Mucosa of descending colon (tissue), 3 donors: ENCODE data around the gene ASMTL. TPM values are rescaled to one million over a fixed set of nuclear protein-coding genes. Genes with fewer than 3 reads are reported as not detected.

Experiments used
- ATAC-seq: fragments of 200-7000 bp; cut with Tn5 transposase; one replicate; pipeline ENCODE4 v1.9.1; 2020; ENCODE audit warnings: mild to moderate bottlenecking, moderate library complexity
- DNase-seq, 3 donors: peaks; one replicate each; pipeline ENCODE4 v3.0.0-alpha.2; 2020
- H3K36me3 ChIP-seq: fragments of 200-600 bp; one replicate; pipeline ENCODE4 v1.8.0; 2021; ENCODE audit warnings: low read depth, mild to moderate bottlenecking
- H3K4me1 ChIP-seq: fragments of 200-600 bp; one replicate; pipeline ENCODE4 v1.8.0; 2021; ENCODE audit warnings: low read depth, mild to moderate bottlenecking
- H3K4me3 ChIP-seq: fragments of 200-600 bp; one replicate; pipeline ENCODE4 v1.8.0; 2021; ENCODE audit warnings: mild to moderate bottlenecking
- H3K9me3 ChIP-seq: fragments of 200-600 bp; one replicate; pipeline ENCODE4 v1.8.0; 2021; ENCODE audit warnings: mild to moderate bottlenecking
- CTCF ChIP-seq: fragments of 200-600 bp; IDR thresholded peaks from one replicate; pipeline ENCODE4 v1.8.0; 2022; ENCODE audit warnings: antibody characterized with exemption, mild to moderate bottlenecking
- intact Hi-C, 2 donors: fragments of 100-400 bp; cut with DNase I in 1 of 2; cut with micrococcal nuclease in 1 of 2; formaldehyde crosslinking; loops; one replicate each; pipeline versions ENCODE4 v1.11.0 to v1.11.1; 2022; cut with DNase I, micrococcal nuclease
- total RNA-seq, 3 donors: library from RNA; stranded (reverse); fragmentation: NEBNext Ultra II Directional in 2 of 3; extraction: Animal tissue kit (Norgen Biotek cat#: 25700) in 2 of 3; gene quantifications; one replicate each; pipeline versions ENCODE4 v1.2.1 to v1.2.4, GENCODE V29; 2021 to 2023
- donor health status: DM: no; HTN: no; CAD: no; lungs with moderate emphysema.
- donor health status: DM: no; HTN: no; CAD: no.
- donor health status: DM: no; HTN: yes; CAD: no.

ASMTL gene
- total RNA-seq, 3 donors from 2014 or later = 15.6 to 32.0 (median 18.8) TPM

GRCh38 chrX:1444561-1445500 is 7.9 kb downstream of the ASMTL start:
- no peak overlapping the region for H3K4me3 ChIP-seq
- no peak for TF ChIP-seq CTCF
- peaks cover 5% of the 10 kb centered on the region for H3K9me3 ChIP-seq
- H3K4me1 ChIP-seq = no peaks in the 10 kb centered on the region
- H3K36me3 ChIP-seq = no peaks in the 10 kb centered on the region
- no peak for ATAC-seq
- DNase-seq = peak in 1 of 3 donors; percentile 5
- intact Hi-C loops = no loop called here

- TF ChIP-seq CTCF = no peak
- Histone ChIP-seq H3K4me3 (no peak overlapping the region), H3K36me3 (no peaks in the 10 kb centered on the region), H3K9me3 (peaks cover 5% of the 10 kb centered on the region), H3K4me1 (no peaks in the 10 kb centered on the region)
- intact Hi-C loops = no loop called here
- no peak for ATAC-seq
- DNase-seq = peak in 2 of 3 donors; percentile 14 to 25
These were observed 9.1 kb downstream of the ASMTL start for GRCh38 chrX:1443496-1444075.

GRCh38 chrX:1442724-1443367 is 9.9 kb downstream of the ASMTL start:
- H3K36me3 ChIP-seq = no peaks in the 10 kb centered on the region
- ATAC-seq (no peak), DNase-seq (peak in 2 of 3 donors; percentile 2 to 22)
- H3K4me1 ChIP-seq = no peaks in the 10 kb centered on the region
- H3K9me3 ChIP-seq = peaks cover 5% of the 10 kb centered on the region
- intact Hi-C loops = no loop called here
- no peak overlapping the region for H3K4me3 ChIP-seq
- TF ChIP-seq CTCF = no peak

- ATAC-seq = no peak
- peak in 2 of 3 donors; percentile 9 to 17 for DNase-seq
- Histone ChIP-seq H3K9me3 (peaks cover 5% of the 10 kb centered on the region), H3K4me3 (no peak overlapping the region), H3K4me1 (no peaks in the 10 kb centered on the region), H3K36me3 (no peaks in the 10 kb centered on the region)
- intact Hi-C loops = no loop called here
- TF ChIP-seq CTCF = no peak
These were observed 10.6 kb downstream of the ASMTL start for GRCh38 chrX:1442016-1442665.

GRCh38 chrX:1440506-1440905 is 12.2 kb downstream of the ASMTL start:
- no peak for TF ChIP-seq CTCF
- ATAC-seq = no peak
- H3K4me3 ChIP-seq = no peak overlapping the region
- peaks cover 5% of the 10 kb centered on the region for H3K9me3 ChIP-seq
- intact Hi-C loops = no loop called here
- H3K4me1 ChIP-seq = no peaks in the 10 kb centered on the region
- no peaks in the 10 kb centered on the region for H3K36me3 ChIP-seq
- DNase-seq = peak in 1 of 3 donors; percentile 3
